Ovary (tissue), 9 donors: ENCODE data around the gene TMA16. TPM values are rescaled to one million over a fixed set of nuclear protein-coding genes. Genes with fewer than 3 reads are reported as not detected.

Experiments
- DNase-seq, 5 donors: peaks; one replicate each; pipeline ENCODE4 v3.0.0-alpha.2; 2019 to 2020
- H3K27ac ChIP-seq, 2 donors: fragments of 200-600 bp; one replicate each; pipeline versions ENCODE4 v1.5.1 to v1.8.0; 2019 to 2022
- H3K27me3 ChIP-seq: fragments of 200-600 bp; one replicate; pipeline ENCODE4 v1.8.0; 2022
- H3K36me3 ChIP-seq: fragments of 200-600 bp; sonication (generic); one replicate; pipeline ENCODE4 v1.5.1; 2019
- H3K4me1 ChIP-seq: one replicate; pipeline ENCODE4 v1.8.1; 2013; ENCODE audit warnings: mild to moderate bottlenecking, moderate library complexity; ENCODE audit not compliant: insufficient read depth
- H3K4me3 ChIP-seq: fragments of 200-600 bp; sonication (generic); one replicate; pipeline ENCODE4 v1.5.1; 2017
- H3K9me3 ChIP-seq, 2 donors: fragments of 200-600 bp in 1 of 2; sonication (generic) in 1 of 2; one replicate each; pipeline versions ENCODE4 v1.5.1 to v1.8.1; 2013 to 2019; ENCODE audit warnings: mild to moderate bottlenecking in 1 of 2, moderate library complexity in 1 of 2
- EP300 ChIP-seq: sonication (generic); formaldehyde crosslinking; IDR thresholded peaks from one replicate; pipeline ENCODE4 v1.6.1; 2017; ENCODE audit warnings: antibody characterized with exemption
- POLR2A ChIP-seq: fragments of 450-650 bp; IDR thresholded peaks from one replicate; pipeline ENCODE4 v1.6.1; 2017; ENCODE audit warnings: antibody characterized with exemption, mild to moderate bottlenecking, moderate library complexity
- WGBS, 3 donors: extraction: QIAGEN DNeasy Blood & Tissue Kit in 1 of 3; methylation state at CpG; one replicate each; pipeline versions ENCODE4 v1.1.5 to v1.1.7; 2013 to 2017; 5-methylcytosine and 5-hydroxymethylcytosine counted together
- intact Hi-C, 4 donors: fragments of 100-400 bp; cut with DNase I; formaldehyde crosslinking; loops; one replicate each; pipeline versions ENCODE4 v1.11.0 to v1.15.1; 2022 to 2023
- polyA plus RNA-seq, 2 donors: library from polyadenylated mRNA; stranded (reverse); fragments of 200-250 nt in 1 of 2; fragments of 350-450 nt in 1 of 2; fragmentation: Illumina TruSeq in 1 of 2; extraction: RNeasy Lipid Tissue Mini Kit (QIAGEN cat#74804) in 1 of 2; gene quantifications; one replicate each; pipeline ENCODE4 v1.2.3, GENCODE V29; 2013 to 2014
- total RNA-seq, 7 donors: library from RNA; depleted of rRNA in 2 of 7; stranded (reverse); fragments of >200 nt in 2 of 7; fragmentation: NEBNext Ultra II Directional in 3 of 7; extraction: Animal tissue kit (Norgen Biotek cat#: 25700) in 3 of 7; gene quantifications; one replicate each; pipeline versions ENCODE4 v1.1.0 to v1.2.4, GENCODE V29; 2016 to 2023
- TF ChIP-seq, protein P1 (sequence below), 3 donors: fragments of 450-650 bp in 2 of 3; fragments of 200-600 bp in 1 of 3; IDR thresholded peaks; one replicate each; pipeline versions ENCODE4 v1.5.1 to v1.8.0; 2016 to 2022; ENCODE audit warnings: antibody characterized with exemption in 3 of 3, mild to moderate bottlenecking in 1 of 3
- donor health status: DM: no; HTN: no; CAD: no; lungs with moderate emphysema.
- donor health status: DM: no; HTN: no; CAD: no.
- donor health status: Bipolar disorder and iron deficiency.
- donor health status: DM: yes; HTN: yes; CAD: no.
- donor health status: DM: no; HTN: no; CAD: no.
- donor health status: DM: yes; HTN: yes; CAD: no.

The TMA16 gene
- total and polyA plus RNA-seq, 9 donors = 15.0 to 31.9 (median 22.3) TPM

DNA sequence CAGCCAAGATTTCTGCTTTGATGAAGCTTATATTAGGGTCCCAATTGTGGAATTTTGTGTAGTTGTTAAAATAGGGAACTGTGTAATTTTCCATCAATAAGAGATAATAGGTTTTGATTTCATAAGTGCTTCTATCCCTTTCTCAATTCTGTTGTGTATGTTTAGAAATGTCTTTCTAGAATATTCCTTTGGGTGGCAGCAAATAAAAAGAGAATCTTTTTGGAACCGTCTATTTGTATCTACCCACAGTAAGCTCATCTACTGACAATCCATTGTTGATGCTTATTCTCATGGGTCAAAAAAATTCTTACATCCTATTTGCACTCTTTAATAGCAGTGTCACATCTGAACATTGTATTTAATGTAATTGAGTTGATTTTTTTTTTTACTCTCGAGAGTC lies 61.7 kb downstream of the TMA16 start:
- 38 to 42% (median 41%) methylated on average over 2 of the region's 2 CpGs for WGBS, 3 donors
- Histone ChIP-seq H3K27ac (no peak overlapping the region), H3K36me3 (no peaks in the 10 kb centered on the region), H3K9me3 (no peaks in the 10 kb centered on the region), H3K4me1 (no peaks in the 10 kb centered on the region), H3K4me3 (no peak overlapping the region), H3K27me3 (no peaks in the 10 kb centered on the region)
- intact Hi-C loops = loop anchor here in 1 of 4 donors (10.0 kb wide), 1 partner anchor 1179 kb away; no protein-coding TSS in a partner anchor
- no peak for DNase-seq
- TF ChIP-seq EP300 = no peak
- TF ChIP-seq, protein P1, sequence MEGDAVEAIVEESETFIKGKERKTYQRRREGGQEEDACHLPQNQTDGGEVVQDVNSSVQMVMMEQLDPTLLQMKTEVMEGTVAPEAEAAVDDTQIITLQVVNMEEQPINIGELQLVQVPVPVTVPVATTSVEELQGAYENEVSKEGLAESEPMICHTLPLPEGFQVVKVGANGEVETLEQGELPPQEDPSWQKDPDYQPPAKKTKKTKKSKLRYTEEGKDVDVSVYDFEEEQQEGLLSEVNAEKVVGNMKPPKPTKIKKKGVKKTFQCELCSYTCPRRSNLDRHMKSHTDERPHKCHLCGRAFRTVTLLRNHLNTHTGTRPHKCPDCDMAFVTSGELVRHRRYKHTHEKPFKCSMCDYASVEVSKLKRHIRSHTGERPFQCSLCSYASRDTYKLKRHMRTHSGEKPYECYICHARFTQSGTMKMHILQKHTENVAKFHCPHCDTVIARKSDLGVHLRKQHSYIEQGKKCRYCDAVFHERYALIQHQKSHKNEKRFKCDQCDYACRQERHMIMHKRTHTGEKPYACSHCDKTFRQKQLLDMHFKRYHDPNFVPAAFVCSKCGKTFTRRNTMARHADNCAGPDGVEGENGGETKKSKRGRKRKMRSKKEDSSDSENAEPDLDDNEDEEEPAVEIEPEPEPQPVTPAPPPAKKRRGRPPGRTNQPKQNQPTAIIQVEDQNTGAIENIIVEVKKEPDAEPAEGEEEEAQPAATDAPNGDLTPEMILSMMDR (IDR thresholded peaks at IDR 0.05) = no peak
- no peak for TF ChIP-seq POLR2A

DNA sequence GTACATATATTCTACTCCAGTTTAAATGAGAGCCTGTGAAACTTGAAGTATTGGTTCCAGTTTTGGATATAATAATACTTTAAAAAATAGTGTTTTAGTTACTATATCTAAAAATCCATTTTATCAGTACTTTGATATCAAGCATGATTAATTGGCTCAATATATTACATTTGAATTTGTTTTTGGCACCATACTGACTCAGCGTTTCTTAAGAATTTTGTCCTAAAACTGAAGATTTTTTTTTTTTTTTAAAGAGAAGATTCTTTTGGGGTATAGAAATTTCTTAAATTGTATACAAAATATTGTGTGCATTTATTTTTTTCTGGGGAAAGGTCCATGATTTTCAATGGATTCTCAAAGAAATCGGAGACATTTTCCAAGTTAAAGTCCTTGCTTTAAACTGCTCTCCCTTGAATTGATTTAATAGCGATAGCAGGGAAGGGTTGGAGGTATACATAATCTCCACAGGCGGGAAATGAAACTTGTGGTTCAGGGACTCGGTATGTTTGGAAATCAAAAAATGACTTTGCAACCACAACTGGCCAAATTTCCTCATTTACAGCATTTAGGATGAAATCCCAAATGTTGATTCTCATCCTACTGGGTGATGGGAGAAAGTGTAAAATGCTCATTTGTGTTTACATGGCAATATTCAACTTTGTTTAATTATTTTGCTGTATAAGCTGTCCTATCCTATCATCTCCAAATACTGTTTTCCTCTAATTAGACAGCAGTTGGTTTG lies 62.3 kb downstream of the TMA16 start:
- Histone ChIP-seq H3K4me3 (no peak overlapping the region), H3K9me3 (no peaks in the 10 kb centered on the region), H3K36me3 (no peaks in the 10 kb centered on the region), H3K4me1 (no peaks in the 10 kb centered on the region), H3K27ac (no peak overlapping the region), H3K27me3 (no peaks in the 10 kb centered on the region)
- WGBS, 3 donors = 67 to 68% (median 67%) methylated on average over 5 of the region's 5 CpGs
- intact Hi-C loops = loop anchor here in 1 of 4 donors (10.0 kb wide), 1 partner anchor 1178 kb away; no protein-coding TSS in a partner anchor
- no peak for DNase-seq
- TF ChIP-seq, protein P1 (IDR thresholded peaks at IDR 0.05) = no peak
- TF ChIP-seq POLR2A = no peak

DNA sequence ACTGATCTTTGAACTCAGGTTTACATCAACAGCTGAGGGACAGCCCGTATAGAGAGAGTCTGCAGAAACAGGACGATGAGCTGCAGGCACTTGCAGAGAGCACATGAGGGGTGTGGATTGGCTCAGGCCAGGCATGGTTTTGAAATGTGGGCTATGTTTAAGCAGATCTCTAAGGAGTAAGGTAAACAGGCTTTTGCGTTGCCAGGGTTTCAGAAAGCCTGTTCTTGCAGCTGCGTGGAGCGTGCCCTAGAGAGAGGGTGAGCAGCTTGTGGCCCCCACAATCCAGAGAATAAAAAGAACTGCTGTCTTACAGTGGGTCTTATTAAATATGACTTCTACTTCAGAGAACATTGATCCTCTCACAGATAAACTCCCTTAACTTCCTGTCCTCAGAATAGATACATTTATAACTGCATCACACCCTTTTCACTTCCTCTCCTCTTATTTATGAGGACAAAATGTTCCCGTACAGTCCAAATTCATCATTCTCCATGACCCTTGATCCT lies 64.1 kb downstream of the TMA16 start:
- Histone ChIP-seq H3K4me1 (no peaks in the 10 kb centered on the region), H3K36me3 (no peaks in the 10 kb centered on the region), H3K27me3 (no peaks in the 10 kb centered on the region), H3K4me3 (no peak overlapping the region), H3K27ac (no peak overlapping the region), H3K9me3 (no peaks in the 10 kb centered on the region)
- TF ChIP-seq, protein P1 (IDR thresholded peaks at IDR 0.05) = no peak
- no peak for TF ChIP-seq POLR2A
- no peak for TF ChIP-seq EP300
- no peak for DNase-seq
- intact Hi-C loops = loop anchor here in 1 of 4 donors (10.0 kb wide), 1 partner anchor 1176 kb away; no protein-coding TSS in a partner anchor
- 36 to 50% (median 40%) methylated on average over 6 of the region's 6 CpGs for WGBS, 3 donors

DNA sequence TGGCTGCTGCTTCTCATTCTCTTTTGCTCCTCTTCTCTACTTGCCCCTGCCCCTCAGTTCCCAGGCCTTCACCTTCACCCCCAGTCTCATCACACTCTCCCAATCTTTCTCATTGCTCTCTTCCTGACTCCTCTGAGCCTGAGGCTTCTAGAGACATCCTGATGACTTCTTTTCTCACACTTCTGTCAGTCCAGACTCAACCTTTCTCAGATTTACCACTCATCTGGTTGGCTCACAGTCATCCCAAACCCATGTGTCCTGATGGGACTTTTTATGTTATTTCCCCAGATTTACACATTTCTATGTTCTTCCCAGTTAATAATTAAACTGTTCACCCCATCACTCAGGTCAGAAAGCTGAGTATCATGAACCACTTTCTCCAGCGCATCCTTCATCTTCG lies 68.0 kb downstream of the TMA16 start:
- no peak overlapping the region for H3K27ac ChIP-seq
- no peaks in the 10 kb centered on the region for H3K27me3 ChIP-seq
- intact Hi-C loops = no loop called here
- WGBS, 3 donors = 92 to 98% (median 95%) methylated on average over 2 of the region's 2 CpGs
- H3K36me3 ChIP-seq = no peaks in the 10 kb centered on the region
- TF ChIP-seq POLR2A (no peak), EP300 (no peak)
- TF ChIP-seq, protein P1 (IDR thresholded peaks at IDR 0.05) = no peak
- DNase-seq = no peak
- H3K9me3 ChIP-seq = no peaks in the 10 kb centered on the region
- no peak overlapping the region for H3K4me3 ChIP-seq
- H3K4me1 ChIP-seq = no peaks in the 10 kb centered on the region
